KMS-11 (cell line): ENCODE measurements around the gene OR2AP1.

Source experiments
- H2AFZ ChIP-seq: fragments of 200-600 bp; sonication (generic); 2 replicates; pipeline ENCODE4 v1.6.1; 2016; ENCODE audit warnings: antibody characterized with exemption, mixed run types, low read depth
- H3K27ac ChIP-seq: fragments of 200-600 bp; sonication (generic); 2 replicates; pipeline ENCODE4 v1.6.1; 2016; ENCODE audit warnings: mild to moderate bottlenecking, mixed run types
- H3K27me3 ChIP-seq: fragments of 200-600 bp; sonication (generic); 2 replicates; pipeline ENCODE4 v1.6.1; 2017; ENCODE audit warnings: mild to moderate bottlenecking, low read depth, mixed run types, moderate library complexity; ENCODE audit not compliant: insufficient read depth
- H3K36me3 ChIP-seq: fragments of 200-600 bp; sonication (generic); 2 replicates; pipeline ENCODE4 v1.6.1; 2017; ENCODE audit warnings: mild to moderate bottlenecking, mixed run types; ENCODE audit not compliant: insufficient read depth
- H3K4me1 ChIP-seq: fragments of 200-600 bp; sonication (generic); 2 replicates; pipeline ENCODE4 v1.6.1; 2016; ENCODE audit warnings: mild to moderate bottlenecking, low read depth, mixed run types; ENCODE audit not compliant: poor library complexity, severe bottlenecking
- H3K4me2 ChIP-seq: fragments of 200-600 bp; sonication (generic); 2 replicates; pipeline ENCODE4 v1.7.0; 2016; ENCODE audit warnings: mild to moderate bottlenecking, mixed run types
- H3K4me3 ChIP-seq: fragments of 200-600 bp; sonication (generic); IDR thresholded peaks from 2 replicates; pipeline ENCODE4 v1.6.1; 2017; ENCODE audit warnings: low read depth, low read length, mixed read lengths; ENCODE audit not compliant: insufficient read depth
- H3K79me2 ChIP-seq: fragments of 200-600 bp; sonication (generic); 2 replicates; pipeline ENCODE4 v1.6.1; 2016; ENCODE audit warnings: low read depth, mixed run types; ENCODE audit not compliant: insufficient read depth
- H3K9ac ChIP-seq: fragments of 200-600 bp; sonication (generic); 2 replicates; pipeline ENCODE4 v1.6.1; 2016; ENCODE audit warnings: mild to moderate bottlenecking, mixed run types
- H4K20me1 ChIP-seq: fragments of 200-600 bp; sonication (generic); 2 replicates; pipeline ENCODE4 v1.6.1; 2016; ENCODE audit warnings: mild to moderate bottlenecking, mixed run types; ENCODE audit not compliant: insufficient read depth
- TF ChIP-seq, protein P1 (sequence below): fragments of 200-600 bp; sonication (generic); conservative IDR thresholded peaks from 2 replicates; pipeline ENCODE4 v1.6.1; 2017; ENCODE audit warnings: low read depth, mild to moderate bottlenecking, antibody characterized with exemption, low read length, moderate library complexity, mixed read lengths

Gene OR2AP1

DNA sequence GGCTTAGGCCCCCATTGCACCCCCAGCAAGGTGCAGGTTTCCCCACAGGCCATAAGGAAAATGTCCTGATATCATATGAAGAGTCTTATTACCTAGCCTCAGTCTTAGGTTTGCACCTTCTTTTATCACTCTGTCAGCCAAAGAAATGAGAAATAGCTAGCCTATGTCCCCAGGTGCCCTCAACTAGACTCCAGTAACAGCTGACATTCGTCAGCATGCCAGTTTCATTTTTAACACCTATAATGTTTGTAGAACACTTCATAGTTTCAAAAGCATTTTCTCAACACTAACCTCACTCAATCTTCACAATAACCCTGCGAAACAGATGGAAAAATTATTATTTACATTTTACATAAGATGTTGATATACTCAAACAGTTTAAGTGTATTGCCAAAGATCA is 40.4 kb downstream of the OR2AP1 start:
- Histone ChIP-seq H3K36me3 (no peaks in the 10 kb centered on the region), H3K4me3 (no peak overlapping the region), H3K27me3 (no peaks in the 10 kb centered on the region), H3K4me2 (no peak overlapping the region), H3K27ac (no peak overlapping the region), H4K20me1 (no peaks in the 10 kb centered on the region), H3K9ac (no peak overlapping the region), H3K79me2 (no peaks in the 10 kb centered on the region), H3K4me1 (no peaks in the 10 kb centered on the region), H2AFZ (no peak overlapping the region)
- TF ChIP-seq, protein P1, sequence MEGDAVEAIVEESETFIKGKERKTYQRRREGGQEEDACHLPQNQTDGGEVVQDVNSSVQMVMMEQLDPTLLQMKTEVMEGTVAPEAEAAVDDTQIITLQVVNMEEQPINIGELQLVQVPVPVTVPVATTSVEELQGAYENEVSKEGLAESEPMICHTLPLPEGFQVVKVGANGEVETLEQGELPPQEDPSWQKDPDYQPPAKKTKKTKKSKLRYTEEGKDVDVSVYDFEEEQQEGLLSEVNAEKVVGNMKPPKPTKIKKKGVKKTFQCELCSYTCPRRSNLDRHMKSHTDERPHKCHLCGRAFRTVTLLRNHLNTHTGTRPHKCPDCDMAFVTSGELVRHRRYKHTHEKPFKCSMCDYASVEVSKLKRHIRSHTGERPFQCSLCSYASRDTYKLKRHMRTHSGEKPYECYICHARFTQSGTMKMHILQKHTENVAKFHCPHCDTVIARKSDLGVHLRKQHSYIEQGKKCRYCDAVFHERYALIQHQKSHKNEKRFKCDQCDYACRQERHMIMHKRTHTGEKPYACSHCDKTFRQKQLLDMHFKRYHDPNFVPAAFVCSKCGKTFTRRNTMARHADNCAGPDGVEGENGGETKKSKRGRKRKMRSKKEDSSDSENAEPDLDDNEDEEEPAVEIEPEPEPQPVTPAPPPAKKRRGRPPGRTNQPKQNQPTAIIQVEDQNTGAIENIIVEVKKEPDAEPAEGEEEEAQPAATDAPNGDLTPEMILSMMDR, result no peak

DNA sequence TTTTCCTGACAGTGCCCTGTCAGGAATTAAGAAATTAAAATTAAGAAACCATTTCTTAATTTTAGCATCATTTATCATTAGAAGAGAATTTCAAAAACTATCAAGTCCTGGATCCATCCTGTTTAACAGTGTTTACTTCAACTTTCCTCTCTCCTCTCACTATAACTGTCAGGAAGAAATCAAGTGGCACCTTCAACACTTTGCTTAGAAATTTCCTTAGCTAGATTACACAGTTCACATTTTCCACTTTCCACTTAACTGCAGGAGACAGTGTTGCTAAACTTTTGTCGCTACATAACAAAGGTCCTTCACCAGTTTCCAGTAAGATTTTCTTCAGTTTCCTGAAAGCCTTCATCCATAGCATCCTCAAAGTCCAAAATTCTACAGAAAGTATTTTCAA is 42.5 kb downstream of the OR2AP1 start:
- TF ChIP-seq, protein P1, result no peak
- Histone ChIP-seq H3K27me3 (no peaks in the 10 kb centered on the region), H3K9ac (no peak overlapping the region), H3K4me1 (no peaks in the 10 kb centered on the region), H3K4me3 (no peak overlapping the region), H2AFZ (no peak overlapping the region), H3K36me3 (no peaks in the 10 kb centered on the region), H3K27ac (no peak overlapping the region), H3K4me2 (no peak overlapping the region), H3K79me2 (no peaks in the 10 kb centered on the region), H4K20me1 (no peaks in the 10 kb centered on the region)

DNA sequence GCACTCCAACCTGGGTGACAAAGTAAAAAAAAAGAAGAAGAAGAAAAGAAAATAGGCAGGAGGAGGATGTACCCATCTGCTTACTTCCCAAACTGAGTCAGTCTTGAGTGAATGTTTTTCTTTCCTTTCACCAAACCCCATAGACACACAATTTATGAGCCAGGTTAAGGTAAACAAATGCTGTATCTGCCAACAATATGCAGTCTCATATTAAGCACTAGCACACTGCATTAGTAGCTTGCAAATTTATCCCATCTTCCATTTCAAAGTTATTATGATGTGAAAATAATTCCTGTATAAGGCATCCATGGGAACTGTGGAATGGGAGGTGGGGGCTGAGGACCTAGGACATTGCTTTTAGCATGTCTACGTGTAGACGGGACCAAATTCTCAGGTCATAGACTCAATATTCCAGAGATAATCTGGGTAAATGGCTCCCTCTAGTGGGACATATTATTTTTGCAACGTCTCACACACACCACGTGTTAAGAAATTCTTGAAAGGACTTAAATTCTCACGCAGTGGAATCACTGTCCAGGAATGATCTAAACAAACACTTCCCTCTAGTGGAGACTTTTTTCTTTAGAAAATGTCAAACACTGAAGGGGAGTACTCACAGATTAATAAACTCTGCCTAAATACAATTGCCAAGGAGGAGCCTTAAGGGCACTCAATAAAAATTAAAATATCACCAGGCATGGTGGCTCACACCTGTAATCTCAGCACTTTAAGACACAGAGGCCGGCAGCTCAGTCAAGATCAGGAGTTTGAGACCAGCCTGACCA is 47.3 kb downstream of the OR2AP1 start:
- Histone ChIP-seq H3K4me1 (no peaks in the 10 kb centered on the region), H2AFZ (peak overlapping the region; percentile 41), H3K9ac (no peak overlapping the region), H3K27ac (no peak overlapping the region), H3K4me3 (no peak overlapping the region), H3K4me2 (0 out of 2 replicates have a peak overlapping the region, but pooled peaks have one; percentile 3), H3K27me3 (no peaks in the 10 kb centered on the region), H3K79me2 (no peaks in the 10 kb centered on the region), H3K36me3 (no peaks in the 10 kb centered on the region), H4K20me1 (no peaks in the 10 kb centered on the region)
- TF ChIP-seq, protein P1, result peak; percentile 100

DNA sequence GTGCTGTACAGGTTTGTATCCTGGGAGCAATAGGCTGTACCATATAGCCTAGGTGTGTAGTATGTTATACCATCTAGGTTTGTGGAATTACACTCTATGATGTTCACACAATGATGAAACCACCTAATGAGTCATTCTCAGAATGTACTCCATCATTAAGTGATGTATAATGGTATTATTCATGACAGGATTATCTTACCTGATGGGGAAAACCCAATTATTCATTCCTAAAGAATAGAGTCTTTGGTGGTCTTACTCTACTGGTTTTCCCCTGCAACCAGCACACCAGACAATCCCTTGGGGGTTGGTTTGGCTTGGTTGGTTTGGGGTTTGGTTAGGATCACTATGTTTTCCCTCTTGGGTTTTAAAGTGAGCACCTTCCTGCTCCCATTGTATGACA is 51.8 kb downstream of the OR2AP1 start:
- Histone ChIP-seq H3K9ac (no peak overlapping the region), H2AFZ (no peak overlapping the region), H4K20me1 (no peaks in the 10 kb centered on the region), H3K27ac (no peak overlapping the region), H3K4me1 (no peaks in the 10 kb centered on the region), H3K79me2 (no peaks in the 10 kb centered on the region), H3K36me3 (no peaks in the 10 kb centered on the region), H3K4me3 (no peak overlapping the region), H3K4me2 (no peak overlapping the region), H3K27me3 (no peaks in the 10 kb centered on the region)
- TF ChIP-seq, protein P1, result no peak
